GM10266 (cell line): ENCODE data around the gene WNT5A.

Experiments used
- DNase-seq: peaks from one replicate; pipeline ENCODE4 v3.0.0; 2012; ENCODE audit errors: extremely low spot score
- TF ChIP-seq, protein P1 (sequence below): IDR thresholded peaks from 2 replicates; pipeline ENCODE4 v1.5.1; 2012; ENCODE audit warnings: mild to moderate bottlenecking, low read depth; ENCODE audit not compliant: control insufficient read depth, insufficient read depth; ENCODE audit errors: missing control alignments

The WNT5A gene

GRCh38 chr3:55458181-55458790 lies 28.8 kb downstream of the WNT5A start:
- DNase-seq = no peak
- TF ChIP-seq, protein P1, sequence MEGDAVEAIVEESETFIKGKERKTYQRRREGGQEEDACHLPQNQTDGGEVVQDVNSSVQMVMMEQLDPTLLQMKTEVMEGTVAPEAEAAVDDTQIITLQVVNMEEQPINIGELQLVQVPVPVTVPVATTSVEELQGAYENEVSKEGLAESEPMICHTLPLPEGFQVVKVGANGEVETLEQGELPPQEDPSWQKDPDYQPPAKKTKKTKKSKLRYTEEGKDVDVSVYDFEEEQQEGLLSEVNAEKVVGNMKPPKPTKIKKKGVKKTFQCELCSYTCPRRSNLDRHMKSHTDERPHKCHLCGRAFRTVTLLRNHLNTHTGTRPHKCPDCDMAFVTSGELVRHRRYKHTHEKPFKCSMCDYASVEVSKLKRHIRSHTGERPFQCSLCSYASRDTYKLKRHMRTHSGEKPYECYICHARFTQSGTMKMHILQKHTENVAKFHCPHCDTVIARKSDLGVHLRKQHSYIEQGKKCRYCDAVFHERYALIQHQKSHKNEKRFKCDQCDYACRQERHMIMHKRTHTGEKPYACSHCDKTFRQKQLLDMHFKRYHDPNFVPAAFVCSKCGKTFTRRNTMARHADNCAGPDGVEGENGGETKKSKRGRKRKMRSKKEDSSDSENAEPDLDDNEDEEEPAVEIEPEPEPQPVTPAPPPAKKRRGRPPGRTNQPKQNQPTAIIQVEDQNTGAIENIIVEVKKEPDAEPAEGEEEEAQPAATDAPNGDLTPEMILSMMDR = no peak

- TF ChIP-seq, protein P1 = no peak
- DNase-seq = no peak
Observed at GRCh38 chr3:55455915-55456314, 31.2 kb downstream of the WNT5A start.

DNA sequence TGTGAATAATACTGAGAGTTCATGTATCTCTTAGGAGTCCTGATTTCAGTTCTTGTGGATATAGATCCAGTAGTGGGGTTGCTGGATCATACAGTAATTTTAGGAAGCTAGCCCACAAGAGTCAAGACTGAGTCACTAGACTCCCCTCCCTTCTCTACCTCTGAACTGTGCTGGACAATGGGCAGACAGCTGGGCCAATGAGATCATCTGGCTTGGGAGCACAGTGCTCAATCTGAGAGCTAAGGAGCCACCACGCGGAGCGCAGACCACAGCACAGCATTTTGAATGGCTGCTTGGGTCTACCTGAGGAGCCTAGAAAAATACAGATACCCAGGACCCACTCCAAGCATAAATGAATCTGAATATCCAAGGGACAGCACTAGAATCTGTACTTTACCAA lies 32.5 kb downstream of the WNT5A start:
- TF ChIP-seq, protein P1 = no peak
- DNase-seq = no peak

- TF ChIP-seq, protein P1 = no peak
- no peak for DNase-seq
Observed at GRCh38 chr3:55453886-55454496, 33.1 kb downstream of the WNT5A start.

DNA sequence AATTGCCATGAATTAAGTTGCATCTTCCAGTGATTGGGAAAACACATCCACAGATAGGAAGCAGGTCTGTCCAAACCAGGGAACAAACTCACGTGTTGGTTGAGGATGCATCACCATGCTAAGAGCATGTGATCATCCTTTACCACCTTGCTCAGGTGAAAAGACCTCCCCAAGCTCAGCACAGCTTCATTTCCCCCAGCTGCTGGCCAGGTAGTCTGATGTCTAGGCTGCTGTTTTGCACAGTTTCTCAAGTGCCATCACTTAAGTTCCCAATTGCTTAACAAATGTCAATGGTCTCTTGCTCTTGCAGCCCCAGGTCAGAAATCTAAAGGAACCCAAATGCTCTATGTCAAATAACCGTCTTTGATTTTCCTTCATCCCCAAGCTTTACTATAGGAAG lies 34.2 kb downstream of the WNT5A start:
- TF ChIP-seq, protein P1 = no peak
- no peak for DNase-seq

DNA sequence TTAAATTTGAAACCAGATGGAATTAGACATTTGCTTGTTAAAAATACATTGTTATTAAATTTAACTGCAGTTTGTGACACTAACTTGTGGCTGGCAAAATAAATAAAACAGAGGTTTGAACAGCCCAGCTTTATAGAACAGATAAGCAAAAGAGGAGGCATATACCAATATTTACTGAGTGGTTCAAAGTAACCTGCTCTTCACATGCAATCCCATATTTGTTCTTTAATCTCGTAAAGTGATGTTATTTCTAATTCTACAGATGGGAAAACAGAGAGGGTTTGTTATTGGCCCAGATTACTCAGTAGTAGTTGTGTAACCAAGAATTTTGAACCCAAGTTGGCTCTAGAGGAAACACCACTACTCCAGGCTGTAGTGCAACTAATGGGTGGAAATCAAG lies 37.6 kb downstream of the WNT5A start:
- TF ChIP-seq, protein P1 = no peak
- DNase-seq = no peak

- DNase-seq = no peak
- TF ChIP-seq, protein P1 = no peak
Observed at GRCh38 chr3:55446850-55447249, 40.3 kb downstream of the WNT5A start.
